ENCODE measurements around the gene ATP5F1D. TPM values are rescaled to one million over a fixed set of nuclear protein-coding genes. Genes with fewer than 3 reads are reported as not detected.

ATP5F1D gene
- total RNA-seq, 1 donor from 2014 or later, result 7.1 TPM

DNA sequence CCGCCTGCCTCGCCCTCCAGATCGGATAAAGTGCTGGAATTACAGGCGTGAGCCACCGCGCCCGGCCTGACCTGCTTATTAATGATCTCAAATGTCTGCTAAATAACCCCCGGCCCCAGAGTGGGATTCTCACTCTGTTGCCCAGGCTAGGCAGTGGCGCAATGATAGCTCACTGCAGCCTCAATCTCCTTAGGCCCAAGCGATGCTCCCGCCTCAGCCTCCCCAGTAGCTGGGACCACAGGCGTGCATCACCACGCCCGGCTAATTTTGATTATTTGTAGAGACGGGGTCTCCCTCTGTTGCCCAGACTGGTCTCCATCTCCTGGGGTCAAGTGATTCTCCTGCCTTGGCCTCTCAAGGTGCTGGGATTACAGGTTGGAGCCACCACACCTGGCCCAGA, 626 bp upstream of the ATP5F1D start:
- peak overlapping the region; percentile 97 for H3K4me2 ChIP-seq
- Mint-ChIP-seq H3K27me3 (ENCODE audit: insufficient read depth, low read depth) (peaks cover 10% of the 10 kb centered on the region), H3K27ac (no peak overlapping the region), H3K4me3 (peak overlapping the region; percentile 87), H3K36me3 (no peaks in the 10 kb centered on the region), H3K9me3 (no peaks in the 10 kb centered on the region), H3K4me1 (peaks cover 33% of the 10 kb centered on the region)
- peaks cover 13% of the 10 kb centered on the region for H3K79me2 ChIP-seq (ENCODE audit: low read depth)
- no peak overlapping the region for H2AFZ ChIP-seq (replicated peaks)
- peaks cover 7% of the 10 kb centered on the region for H3K27me3 ChIP-seq
- no peak overlapping the region for H3K9ac ChIP-seq
- peaks cover 23% of the 10 kb centered on the region for H4K20me1 ChIP-seq (ENCODE audit: low read depth)
- TF ChIP-seq EZH2 (IDR thresholded peaks at IDR 0.05) (no peak), EZH2phosphoT487 (IDR thresholded peaks at IDR 0.05) (no peak)
- TF ChIP-seq, protein P1, sequence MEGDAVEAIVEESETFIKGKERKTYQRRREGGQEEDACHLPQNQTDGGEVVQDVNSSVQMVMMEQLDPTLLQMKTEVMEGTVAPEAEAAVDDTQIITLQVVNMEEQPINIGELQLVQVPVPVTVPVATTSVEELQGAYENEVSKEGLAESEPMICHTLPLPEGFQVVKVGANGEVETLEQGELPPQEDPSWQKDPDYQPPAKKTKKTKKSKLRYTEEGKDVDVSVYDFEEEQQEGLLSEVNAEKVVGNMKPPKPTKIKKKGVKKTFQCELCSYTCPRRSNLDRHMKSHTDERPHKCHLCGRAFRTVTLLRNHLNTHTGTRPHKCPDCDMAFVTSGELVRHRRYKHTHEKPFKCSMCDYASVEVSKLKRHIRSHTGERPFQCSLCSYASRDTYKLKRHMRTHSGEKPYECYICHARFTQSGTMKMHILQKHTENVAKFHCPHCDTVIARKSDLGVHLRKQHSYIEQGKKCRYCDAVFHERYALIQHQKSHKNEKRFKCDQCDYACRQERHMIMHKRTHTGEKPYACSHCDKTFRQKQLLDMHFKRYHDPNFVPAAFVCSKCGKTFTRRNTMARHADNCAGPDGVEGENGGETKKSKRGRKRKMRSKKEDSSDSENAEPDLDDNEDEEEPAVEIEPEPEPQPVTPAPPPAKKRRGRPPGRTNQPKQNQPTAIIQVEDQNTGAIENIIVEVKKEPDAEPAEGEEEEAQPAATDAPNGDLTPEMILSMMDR (IDR thresholded peaks at IDR 0.05), result no peak
- H3K36me3 ChIP-seq, result no peaks in the 10 kb centered on the region
- peaks cover 41% of the 10 kb centered on the region for H3F3A ChIP-seq (ENCODE audit: low read depth)
- no peak overlapping the region for H3K27ac ChIP-seq
- peaks cover 17% of the 10 kb centered on the region for H3K4me1 ChIP-seq
- H3K4me3 ChIP-seq, result no peak overlapping the region
- H3K9me3 ChIP-seq (ENCODE audit: low read depth), result no peaks in the 10 kb centered on the region
- DNase-seq (ENCODE audit: low spot score), result no peak

GRCh38 chr19:1243768-1244692, 2.5 kb downstream of the ATP5F1D start:
- H4K20me1 ChIP-seq (ENCODE audit: low read depth), result peaks cover 39% of the 10 kb centered on the region
- H3K4me1 ChIP-seq, result peaks cover 13% of the 10 kb centered on the region
- Mint-ChIP-seq H3K36me3 (no peaks in the 10 kb centered on the region), H3K27me3 (ENCODE audit: insufficient read depth, low read depth) (peaks cover 7% of the 10 kb centered on the region), H3K4me3 (peak overlapping the region; percentile 89), H3K27ac (no peak overlapping the region), H3K9me3 (no peaks in the 10 kb centered on the region), H3K4me1 (peaks cover 32% of the 10 kb centered on the region)
- no peaks in the 10 kb centered on the region for H3K9me3 ChIP-seq (ENCODE audit: low read depth)
- H3K27me3 ChIP-seq, result peaks cover 7% of the 10 kb centered on the region
- DNase-seq (ENCODE audit: low spot score), result peak; percentile 89
- H3K4me2 ChIP-seq, result no peak overlapping the region
- H3K79me2 ChIP-seq (ENCODE audit: low read depth), result peaks cover 8% of the 10 kb centered on the region
- TF ChIP-seq, protein P1 (IDR thresholded peaks at IDR 0.05), result peak; percentile 87
- no peak for TF ChIP-seq EZH2phosphoT487 (IDR thresholded peaks at IDR 0.05)
- H3K9ac ChIP-seq, result no peak overlapping the region
- no peak overlapping the region for H3K4me3 ChIP-seq
- no peak overlapping the region for H2AFZ ChIP-seq (replicated peaks)
- no peak overlapping the region for H3K27ac ChIP-seq
- H3F3A ChIP-seq (ENCODE audit: low read depth), result peaks cover 50% of the 10 kb centered on the region
- no peaks in the 10 kb centered on the region for H3K36me3 ChIP-seq

DNA sequence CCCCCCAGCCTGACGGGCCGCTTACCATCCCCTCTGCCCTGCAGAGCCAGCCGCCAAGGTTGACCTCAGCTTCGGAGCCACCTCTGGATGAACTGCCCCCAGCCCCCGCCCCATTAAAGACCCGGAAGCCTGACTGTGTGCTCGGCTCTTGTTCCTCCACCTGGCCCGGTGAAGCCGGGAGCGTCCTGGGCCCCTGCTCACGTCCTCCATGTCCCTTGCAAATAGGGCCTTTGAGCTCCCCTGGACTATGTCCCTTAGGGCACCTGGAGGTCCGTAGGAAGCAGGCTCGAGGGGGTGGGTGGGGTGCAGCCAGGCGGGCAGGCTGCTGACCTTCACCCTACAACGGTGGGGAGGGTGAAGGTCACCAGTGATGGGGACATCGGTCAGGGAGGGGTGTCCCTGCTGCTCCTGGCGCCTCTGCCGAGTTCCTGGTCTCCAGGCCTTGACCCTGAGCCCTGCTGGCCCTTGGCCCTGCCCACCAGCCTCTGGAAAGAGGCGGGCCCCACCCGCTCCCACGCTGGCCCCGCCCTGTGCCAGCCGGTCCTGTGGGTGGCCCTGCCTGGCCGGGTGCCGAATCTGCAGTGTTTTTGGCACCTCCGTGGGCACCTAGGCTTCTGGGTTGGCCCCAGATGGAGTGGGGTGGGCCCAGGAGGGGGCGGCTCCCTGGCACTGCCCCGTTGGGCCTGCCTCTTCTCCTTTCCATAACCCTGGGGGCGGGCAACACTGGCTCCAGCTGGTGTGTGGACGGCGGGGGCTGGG, 3.3 kb downstream of the ATP5F1D start:
- Histone ChIP-seq H2AFZ (replicated peaks) (no peak overlapping the region), H3K36me3 (no peaks in the 10 kb centered on the region), H3K4me1 (peaks cover 10% of the 10 kb centered on the region), H3K9me3 (ENCODE audit: low read depth) (no peaks in the 10 kb centered on the region), H3K9ac (no peak overlapping the region), H3K79me2 (ENCODE audit: low read depth) (peaks cover 10% of the 10 kb centered on the region), H3K27ac (no peak overlapping the region), H3K4me3 (no peak overlapping the region), H3K4me2 (no peak overlapping the region), H3K27me3 (peaks cover 7% of the 10 kb centered on the region), H3F3A (ENCODE audit: low read depth) (peaks cover 42% of the 10 kb centered on the region), H4K20me1 (ENCODE audit: low read depth) (peaks cover 39% of the 10 kb centered on the region)
- peak overlapping the region; percentile 76 for H3K4me3 Mint-ChIP-seq
- TF ChIP-seq, protein P1 (IDR thresholded peaks at IDR 0.05), result no peak
- TF ChIP-seq EZH2 (IDR thresholded peaks at IDR 0.05) (no peak), EZH2phosphoT487 (IDR thresholded peaks at IDR 0.05) (no peak)
- no peaks in the 10 kb centered on the region for H3K9me3 Mint-ChIP-seq
- H3K4me1 Mint-ChIP-seq, result peaks cover 26% of the 10 kb centered on the region
- H3K27me3 Mint-ChIP-seq (ENCODE audit: insufficient read depth, low read depth), result peaks cover 5% of the 10 kb centered on the region
- DNase-seq (ENCODE audit: low spot score), result no peak
- H3K27ac Mint-ChIP-seq, result no peak overlapping the region
- H3K36me3 Mint-ChIP-seq, result no peaks in the 10 kb centered on the region

All from neural progenitor cell (in vitro differentiated cells).